HG02943 (cell line): ENCODE data around the gene RALGAPA2.

ENCODE experiments used
- ATAC-seq: cut with Tn5 transposase; IDR thresholded peaks from one replicate; pipeline ENCODE4 v1.9.1; 2021; ENCODE audit warnings: mild to moderate bottlenecking, low read depth, moderate library complexity; ENCODE audit not compliant: unreplicated experiment

The RALGAPA2 gene

GRCh38 chr20:20482453-20482852 is 230.0 kb downstream of the RALGAPA2 start:
- no peak for ATAC-seq

- ATAC-seq: no peak
These were observed 231.8 kb downstream of the RALGAPA2 start for GRCh38 chr20:20480689-20481088.

GRCh38 chr20:20480126-20480525 is 232.3 kb downstream of the RALGAPA2 start:
- ATAC-seq: no peak

- no peak for ATAC-seq
These were observed 234.9 kb downstream of the RALGAPA2 start for GRCh38 chr20:20477444-20478041.

GRCh38 chr20:20476504-20476903 is 235.9 kb downstream of the RALGAPA2 start:
- no peak for ATAC-seq

GRCh38 chr20:20473657-20474056 is 238.8 kb downstream of the RALGAPA2 start:
- no peak for ATAC-seq

- ATAC-seq: no peak
These were observed 239.7 kb downstream of the RALGAPA2 start for GRCh38 chr20:20472684-20473274.

- ATAC-seq: peak; percentile 79
These were observed 246.0 kb downstream of the RALGAPA2 start for GRCh38 chr20:20466341-20466879.

- ATAC-seq: no peak
These were observed 247.2 kb downstream of the RALGAPA2 start for GRCh38 chr20:20465252-20465651.

GRCh38 chr20:20463933-20464374 is 248.5 kb downstream of the RALGAPA2 start:
- no peak for ATAC-seq

- ATAC-seq: no peak
These were observed 250.3 kb downstream of the RALGAPA2 start for GRCh38 chr20:20462185-20462584.

- no peak for ATAC-seq
These were observed 250.9 kb downstream of the RALGAPA2 start for GRCh38 chr20:20461551-20461950.

GRCh38 chr20:20459726-20460125 is 252.7 kb downstream of the RALGAPA2 start:
- ATAC-seq: no peak

- ATAC-seq: no peak
These were observed 254.9 kb downstream of the RALGAPA2 start for GRCh38 chr20:20457392-20458126.

- no peak for ATAC-seq
These were observed 255.7 kb downstream of the RALGAPA2 start for GRCh38 chr20:20456741-20457140.

- ATAC-seq: no peak
These were observed 256.5 kb downstream of the RALGAPA2 start for GRCh38 chr20:20455926-20456325.

GRCh38 chr20:20454850-20455627 is 257.4 kb downstream of the RALGAPA2 start:
- no peak for ATAC-seq

GRCh38 chr20:20454367-20454766 is 258.1 kb downstream of the RALGAPA2 start:
- ATAC-seq: no peak

- peak; percentile 85 for ATAC-seq
These were observed 260.2 kb downstream of the RALGAPA2 start for GRCh38 chr20:20452254-20452676.

- ATAC-seq: no peak
These were observed 261.9 kb downstream of the RALGAPA2 start for GRCh38 chr20:20450521-20450920.

GRCh38 chr20:20448881-20449280 is 263.6 kb downstream of the RALGAPA2 start:
- ATAC-seq: no peak
